ENCODE measurements around the gene DNAJB6.

Gene DNAJB6

GRCh38 chr7:157396316-157397035, 59.7 kb downstream of the DNAJB6 start:
- TF ChIP-seq POLR2AphosphoS5 (IDR thresholded peaks at IDR 0.05; ENCODE audit: low read depth, low read length) (no peak), REST (IDR thresholded peaks at IDR 0.05; ENCODE audit: insufficient read depth in 1 of 2, low read depth in 2 of 2, low read length in 2 of 2) (no peak), SIN3A (IDR thresholded peaks at IDR 0.05; ENCODE audit: borderline replicate concordance, insufficient read depth, low read length) (no peak), TAF1 (IDR thresholded peaks at IDR 0.05; ENCODE audit: borderline replicate concordance, insufficient read depth, low read length) (no peak), FOXP2 (optimal IDR thresholded peaks at IDR 0.05; ENCODE audit: borderline replicate concordance, extremely low read depth, extremely low read length, insufficient read depth) (no peak)

GRCh38 chr7:157397036-157397720, 60.4 kb downstream of the DNAJB6 start:
- TF ChIP-seq TAF1 (IDR thresholded peaks at IDR 0.05; ENCODE audit: borderline replicate concordance, insufficient read depth, low read length) (no peak), POLR2AphosphoS5 (IDR thresholded peaks at IDR 0.05; ENCODE audit: low read depth, low read length) (no peak), REST (IDR thresholded peaks at IDR 0.05; ENCODE audit: insufficient read depth in 1 of 2, low read depth in 2 of 2, low read length in 2 of 2) (no peak), SIN3A (IDR thresholded peaks at IDR 0.05; ENCODE audit: borderline replicate concordance, insufficient read depth, low read length) (no peak), FOXP2 (optimal IDR thresholded peaks at IDR 0.05; ENCODE audit: borderline replicate concordance, extremely low read depth, extremely low read length, insufficient read depth) (no peak)

GRCh38 chr7:157397731-157398691, 61.2 kb downstream of the DNAJB6 start:
- no peak for TF ChIP-seq REST (IDR thresholded peaks at IDR 0.05; ENCODE audit: insufficient read depth in 1 of 2, low read depth in 2 of 2, low read length in 2 of 2)

- TF ChIP-seq FOXP2 (optimal IDR thresholded peaks at IDR 0.05; ENCODE audit: borderline replicate concordance, extremely low read depth, extremely low read length, insufficient read depth) (no peak), REST (IDR thresholded peaks at IDR 0.05; ENCODE audit: insufficient read depth in 1 of 2, low read depth in 2 of 2, low read length in 2 of 2) (no peak), SIN3A (IDR thresholded peaks at IDR 0.05; ENCODE audit: borderline replicate concordance, insufficient read depth, low read length) (no peak), TAF1 (IDR thresholded peaks at IDR 0.05; ENCODE audit: borderline replicate concordance, insufficient read depth, low read length) (no peak), POLR2AphosphoS5 (IDR thresholded peaks at IDR 0.05; ENCODE audit: low read depth, low read length) (no peak)
Measured at GRCh38 chr7:157399086-157399687, 62.4 kb downstream of the DNAJB6 start.
